BJ (cell line): Measurements from ENCODE around the gene RSAD2. TPM values are rescaled to one million over a fixed set of nuclear protein-coding genes. Genes with fewer than 3 reads are reported as not detected.

ENCODE experiments used
- CTCF ChIA-PET: fragments of 350-600 bp; formaldehyde crosslinking; extraction: SDS; loops from one replicate; lab custom pipeline; 2021; ENCODE audit warnings: antibody characterized with exemption, inconsistent platforms; lab: Yijun Ruan, JAX
- POLR2A ChIA-PET: fragments of 300-600 bp; sonication (Branson Sonifier 250); formaldehyde crosslinking; extraction: SDS; loops from one replicate; lab custom pipeline; 2021; ENCODE audit warnings: antibody characterized with exemption; lab: Charles Lee
- DNase-seq: peaks from one replicate; pipeline ENCODE4 v3.0.0-alpha.2; 2011; ENCODE audit warnings: low read depth
- H3K27me3 ChIP-seq: 2 replicates; pipeline ENCODE4 v1.6.0; 2011; ENCODE audit warnings: low read length; ENCODE audit not compliant: control insufficient read depth, insufficient read depth
- H3K36me3 ChIP-seq: 2 replicates; pipeline ENCODE4 v1.5.1; 2011; ENCODE audit warnings: low read length; ENCODE audit not compliant: control insufficient read depth, insufficient read depth
- H3K4me3 ChIP-seq: 2 replicates; pipeline ENCODE4 v1.5.1; 2011; ENCODE audit warnings: low read depth, mild to moderate bottlenecking, control low read depth, low read length
- CTCF ChIP-seq: IDR thresholded peaks from 2 replicates; pipeline ENCODE4 v1.5.1; 2011; ENCODE audit warnings: low read depth, mild to moderate bottlenecking, control low read depth, inconsistent platforms, low read length, moderate library complexity; ENCODE audit not compliant: insufficient read depth
- polyA plus RNA-seq: library from polyadenylated mRNA; depleted of rRNA; stranded (reverse); fragments of >200 nt; gene quantifications from 2 replicates; pipeline ENCODE4 v1.2.3, GENCODE V29; 2011

Gene RSAD2
- polyA plus RNA-seq, 1 experiment = 0.05 TPM

- Histone ChIP-seq H3K27me3 (no peaks in the 10 kb centered on the region), H3K4me3 (no peak overlapping the region), H3K36me3 (no peaks in the 10 kb centered on the region)
- CTCF ChIA-PET = no interaction called here
- no peak for DNase-seq
- POLR2A ChIA-PET = no interaction called here
- TF ChIP-seq CTCF = no peak
Observed at GRCh38 chr2:6926071-6926732, 48.6 kb downstream of the RSAD2 start.

GRCh38 chr2:6927186-6927585 is 49.6 kb downstream of the RSAD2 start:
- DNase-seq = no peak
- no peak for TF ChIP-seq CTCF
- Histone ChIP-seq H3K27me3 (no peaks in the 10 kb centered on the region), H3K36me3 (no peaks in the 10 kb centered on the region), H3K4me3 (no peak overlapping the region)
- CTCF ChIA-PET = no interaction called here
- POLR2A ChIA-PET = no interaction called here

GRCh38 chr2:6927753-6928152 is 50.2 kb downstream of the RSAD2 start:
- no peaks in the 10 kb centered on the region for H3K27me3 ChIP-seq
- CTCF ChIA-PET = no interaction called here
- no peak for TF ChIP-seq CTCF
- DNase-seq = no peak
- no peak overlapping the region for H3K4me3 ChIP-seq
- POLR2A ChIA-PET = no interaction called here
- no peaks in the 10 kb centered on the region for H3K36me3 ChIP-seq

- no peak for TF ChIP-seq CTCF
- ChIA-PET CTCF (no interaction called here), POLR2A (no interaction called here)
- no peak for DNase-seq
- Histone ChIP-seq H3K36me3 (no peaks in the 10 kb centered on the region), H3K27me3 (no peaks in the 10 kb centered on the region), H3K4me3 (no peak overlapping the region)
Observed at GRCh38 chr2:6928452-6928851, 50.9 kb downstream of the RSAD2 start.

GRCh38 chr2:6929196-6929819 is 51.7 kb downstream of the RSAD2 start:
- CTCF ChIA-PET = interaction anchor here (0.6 to 1.0 kb wide), 2 partner anchors 11 to 13 kb away, joined by 4 to 6 read pairs; no protein-coding TSS in a partner anchor
- DNase-seq = no peak
- POLR2A ChIA-PET = no interaction called here
- TF ChIP-seq CTCF = no peak
- H3K27me3 ChIP-seq = no peaks in the 10 kb centered on the region
- no peaks in the 10 kb centered on the region for H3K36me3 ChIP-seq
- H3K4me3 ChIP-seq = no peak overlapping the region
